GM23338 (cell line): ENCODE results near the gene SUSD1. TPM values are rescaled to one million over a fixed set of nuclear protein-coding genes. Genes with fewer than 3 reads are reported as not detected.

Experiments used
- ATAC-seq: fragments of 200-7000 bp; cut with Tn5 transposase; 3 replicates; pipeline ENCODE4 v1.9.1; 2020
- DNase-seq: peaks from one replicate; pipeline ENCODE4 v3.0.0-alpha.2; 2015; ENCODE audit warnings: low spot score
- H2AFZ ChIP-seq: fragments of 200-600 bp; sonication (generic); 2 replicates; pipeline ENCODE4 v1.8.0; 2016; ENCODE audit warnings: antibody characterized with exemption, mild to moderate bottlenecking, moderate library complexity
- H3F3A ChIP-seq: fragments of 200-600 bp; sonication (generic); replicated peaks from 2 replicates; pipeline ENCODE4 v1.8.0; 2017; ENCODE audit warnings: antibody characterized with exemption, mixed run types, low read depth
- H3K27ac ChIP-seq: fragments of 200-600 bp; sonication (generic); 2 replicates; pipeline ENCODE4 v1.6.1; 2016; ENCODE audit warnings: low read depth
- H3K27me3 ChIP-seq: fragments of 200-600 bp; sonication (generic); 2 replicates; pipeline ENCODE4 v1.8.0; 2016; ENCODE audit warnings: mild to moderate bottlenecking, mixed run types, moderate library complexity; ENCODE audit not compliant: insufficient read depth
- H3K36me3 ChIP-seq: fragments of 200-600 bp; sonication (generic); 2 replicates; pipeline ENCODE4 v1.8.0; 2016; ENCODE audit warnings: mild to moderate bottlenecking; ENCODE audit not compliant: insufficient read depth
- H3K4me1 ChIP-seq: fragments of 200-600 bp; sonication (generic); 2 replicates; pipeline ENCODE4 v1.8.0; 2016; ENCODE audit warnings: mild to moderate bottlenecking, moderate library complexity; ENCODE audit not compliant: insufficient read depth
- H3K4me2 ChIP-seq: fragments of 200-600 bp; sonication (generic); 2 replicates; pipeline ENCODE4 v1.7.1; 2017; ENCODE audit warnings: mixed run types
- H3K4me3 ChIP-seq: fragments of 200-600 bp; sonication (generic); 2 replicates; pipeline ENCODE4 v1.6.1; 2016; ENCODE audit warnings: mixed run types
- H3K79me2 ChIP-seq: fragments of 200-600 bp; sonication (generic); replicated peaks from 2 replicates; pipeline ENCODE4 v1.8.0; 2017; ENCODE audit warnings: mild to moderate bottlenecking; ENCODE audit not compliant: insufficient read depth
- H3K9me2 ChIP-seq: fragments of 200-600 bp; sonication (generic); 2 replicates; pipeline ENCODE4 v1.8.0; 2017; ENCODE audit not compliant: insufficient read depth
- H4K20me1 ChIP-seq: fragments of 200-600 bp; sonication (generic); replicated peaks from 2 replicates; pipeline ENCODE4 v1.8.0; 2017; ENCODE audit warnings: mild to moderate bottlenecking; ENCODE audit not compliant: insufficient read depth
- H3K27ac Mint-ChIP-seq: 2 replicates; pipeline ENCODE4 v1.8.0; 2020; ENCODE audit warnings: inconsistent platforms, mild to moderate bottlenecking, moderate library complexity, mixed read lengths
- H3K27me3 Mint-ChIP-seq: 3 replicates; pipeline ENCODE4 v1.8.0; 2022; ENCODE audit warnings: low read depth, mild to moderate bottlenecking, moderate library complexity, mixed read lengths, inconsistent platforms; ENCODE audit not compliant: insufficient read depth, poor library complexity
- H3K36me3 Mint-ChIP-seq: 3 replicates; pipeline ENCODE4 v1.8.0; 2021; ENCODE audit warnings: low read depth, mild to moderate bottlenecking, inconsistent platforms, moderate library complexity, mixed read lengths
- H3K4me1 Mint-ChIP-seq: 3 replicates; pipeline ENCODE4 v1.8.0; 2020; ENCODE audit warnings: mild to moderate bottlenecking, inconsistent platforms, mixed read lengths
- H3K4me3 Mint-ChIP-seq: 3 replicates; pipeline ENCODE4 v1.8.0; 2021; ENCODE audit warnings: moderate library complexity, mild to moderate bottlenecking, inconsistent platforms, mixed read lengths
- H3K9me3 Mint-ChIP-seq: 3 replicates; pipeline ENCODE4 v1.8.0; 2020; ENCODE audit warnings: moderate library complexity, mild to moderate bottlenecking, inconsistent platforms, mixed read lengths
- CREB1 ChIP-seq: fragments of 250-450 bp; sonication (Bioruptor Pico); IDR thresholded peaks from 2 replicates; pipeline ENCODE4 v1.5.0; 2020; ENCODE audit warnings: low read depth, mild to moderate bottlenecking, moderate library complexity
- CTCF ChIP-seq, 2 experiments: fragments of 200-600 bp in 1 of 2; sonication (generic) in 1 of 2; conservative IDR thresholded peaks; 2 replicates each; pipeline versions ENCODE4 v1.5.1 to v1.6.1; 2016 to 2017; ENCODE audit warnings: antibody characterized with exemption in 2 of 2, low read depth in 2 of 2, mild to moderate bottlenecking in 2 of 2, moderate library complexity in 1 of 2
- ETS1 ChIP-seq: IDR thresholded peaks from 2 replicates; pipeline ENCODE4 v1.6.1; 2016; ENCODE audit warnings: antibody characterized with exemption
- EZH2 ChIP-seq: fragments of 200-600 bp; sonication (generic); IDR thresholded peaks from one replicate; pipeline ENCODE4 v1.8.0; 2017; ENCODE audit warnings: antibody characterized with exemption, mild to moderate bottlenecking, low read depth; ENCODE audit not compliant: unreplicated experiment
- EZH2phosphoT487 ChIP-seq: fragments of 200-600 bp; sonication (generic); IDR thresholded peaks from one replicate; pipeline ENCODE4 v1.8.1; 2018; ENCODE audit warnings: antibody characterized with exemption; ENCODE audit not compliant: unreplicated experiment
- NANOG ChIP-seq: IDR thresholded peaks from 2 replicates; pipeline ENCODE4 v1.6.1; 2016; ENCODE audit warnings: antibody characterized with exemption, borderline replicate concordance
- POLR2AphosphoS5 ChIP-seq: IDR thresholded peaks from 2 replicates; pipeline ENCODE4 v1.6.1; 2016; ENCODE audit warnings: antibody characterized with exemption, low read depth
- REST ChIP-seq: IDR thresholded peaks from one replicate; pipeline ENCODE4 v1.6.1; 2018; ENCODE audit warnings: antibody characterized with exemption; ENCODE audit not compliant: unreplicated experiment
- STAT1 ChIP-seq: IDR thresholded peaks from one replicate; pipeline ENCODE4 v1.6.1; 2016; ENCODE audit warnings: antibody characterized with exemption; ENCODE audit not compliant: unreplicated experiment
- ZNF331 ChIP-seq: fragments of 250-450 bp; sonication (Bioruptor Pico); IDR thresholded peaks from 2 replicates; pipeline ENCODE4 v1.5.0; 2020; ENCODE audit warnings: low read depth, mild to moderate bottlenecking, moderate library complexity
- polyA plus RNA-seq: library from polyadenylated mRNA; unstranded; fragments of >200 nt; fragmentation: Nextera tagmentation; extraction: Ambion mirVana; gene quantifications from 2 replicates; pipeline ENCODE4 v1.2.1, GENCODE V29; 2016
- total RNA-seq: library from RNA; depleted of rRNA; stranded (reverse); fragments of >200 nt; shearing (Covaris generic); gene quantifications from 2 replicates; pipeline ENCODE4 v1.2.3, GENCODE V29; 2014

Gene SUSD1
- total and polyA plus RNA-seq, 2 experiments from 2014 or later: 1.2 to 6.4 TPM

- TF ChIP-seq REST: no peak
- no peak for TF ChIP-seq EZH2
- no peak for TF ChIP-seq CREB1
- TF ChIP-seq CTCF (conservative IDR thresholded peaks at IDR 0.05; ENCODE audit: low read depth in 2 of 2): no peak
- no peak for TF ChIP-seq ETS1
- TF ChIP-seq NANOG: no peak
- no peak for TF ChIP-seq STAT1
- TF ChIP-seq POLR2AphosphoS5: no peak
Measured at GRCh38 chr9:112049811-112050516, 125.1 kb downstream of the SUSD1 start (continued).

GRCh38 chr9:112048924-112049691 is 126.0 kb downstream of the SUSD1 start:
- H3K4me1 Mint-ChIP-seq: no peaks in the 10 kb centered on the region; the same call in 2 of the 3 replicates
- H3K4me3 ChIP-seq: no peak overlapping the region
- no peak overlapping the region for H3K27ac Mint-ChIP-seq
- no peak overlapping the region for H3K4me2 ChIP-seq
- H3K9me3 Mint-ChIP-seq: no peaks in the 10 kb centered on the region; the same call in 2 of the 3 replicates
- H3F3A ChIP-seq: no peaks in the 10 kb centered on the region
- H3K4me1 ChIP-seq: no peaks in the 10 kb centered on the region
- H2AFZ ChIP-seq: no peak overlapping the region
- H3K4me3 Mint-ChIP-seq: no peak overlapping the region
- ATAC-seq: no peak
- H3K36me3 ChIP-seq: no peaks in the 10 kb centered on the region
- peaks cover 10% of the 10 kb centered on the region; the same call in 1 of the 2 replicates for H3K9me2 ChIP-seq
- H3K79me2 ChIP-seq: no peaks in the 10 kb centered on the region
- no peaks in the 10 kb centered on the region for H3K27me3 ChIP-seq
- no peaks in the 10 kb centered on the region for H4K20me1 ChIP-seq
- no peak overlapping the region for H3K27ac ChIP-seq
- H3K36me3 Mint-ChIP-seq: no peaks in the 10 kb centered on the region
- DNase-seq: no peak
- no peaks in the 10 kb centered on the region for H3K27me3 Mint-ChIP-seq
- TF ChIP-seq CTCF (conservative IDR thresholded peaks at IDR 0.05; ENCODE audit: low read depth in 2 of 2) (no peak), EZH2phosphoT487 (no peak), STAT1 (no peak), REST (no peak), ETS1 (no peak), EZH2 (no peak), ZNF331 (CRISPR knock-in tag) (no peak), CREB1 (no peak), NANOG (no peak)
